Adrenal gland (tissue), 12 donors: ENCODE results near the gene MFAP3. TPM values are rescaled to one million over a fixed set of nuclear protein-coding genes. Genes with fewer than 3 reads are reported as not detected.
"Not testable (repeated sequence)": the region's sequence is repeated elsewhere in the genome, so short reads cannot be mapped to it uniquely, and the experiment has no call there.

ENCODE experiments used
- DNase-seq, 7 donors: peaks; one replicate each; pipeline ENCODE4 v3.0.0-alpha.2; 2019 to 2020
- H3K27ac ChIP-seq, 5 donors: fragments of 200-600 bp; sonication (generic) in 4 of 5; 1 replicate in 3 of 5; 2 replicates in 2 of 5; pipeline versions ENCODE4 v1.5.1 to v1.8.0; 2016 to 2020; ENCODE audit warnings: mild to moderate bottlenecking in 1 of 5
- H3K27me3 ChIP-seq: fragments of 200-600 bp; 2 replicates; pipeline ENCODE4 v1.8.0; 2021
- H3K36me3 ChIP-seq, 2 donors: fragments of 200-600 bp; replicated peaks in 1 of 2; 1 replicate in 1 of 2; 2 replicates in 1 of 2; pipeline versions ENCODE4 v1.5.1 to v1.8.0; 2018 to 2022
- H3K4me1 ChIP-seq, 2 donors: fragments of 200-600 bp; replicated peaks in 1 of 2; 1 replicate in 1 of 2; 2 replicates in 1 of 2; pipeline versions ENCODE4 v1.5.1 to v1.8.0; 2018 to 2021
- H3K4me3 ChIP-seq, 4 donors: fragments of 200-600 bp; sonication (generic) in 3 of 4; one replicate each; pipeline ENCODE4 v1.5.1; 2016 to 2018
- H3K9me3 ChIP-seq, 3 donors: fragments of 200-600 bp; sonication (generic) in 1 of 3; replicated peaks in 1 of 3; 1 replicate in 2 of 3; 2 replicates in 1 of 3; pipeline versions ENCODE4 v1.5.1 to v1.8.0; 2016 to 2021
- POLR2A ChIP-seq, 2 donors: fragments of 450-650 bp; IDR thresholded peaks; one replicate each; pipeline ENCODE4 v1.6.1; 2017; ENCODE audit warnings: antibody characterized with exemption in 2 of 2, mild to moderate bottlenecking in 2 of 2, moderate library complexity in 1 of 2
- WGBS, 4 donors: extraction: QIAGEN DNeasy Blood & Tissue Kit in 2 of 4; methylation state at CpG; one replicate each; pipeline versions ENCODE4 v1.1.5 to v1.1.7; 2013 to 2017; 5-methylcytosine and 5-hydroxymethylcytosine counted together
- intact Hi-C, 2 donors: fragments of 100-400 bp; cut with DNase I; formaldehyde crosslinking; loops; one replicate each; pipeline versions ENCODE4 v1.14.1 to v1.15.0; 2022 to 2023
- polyA plus RNA-seq, 3 donors: library from polyadenylated mRNA; stranded (reverse); fragments of 200-250 nt in 2 of 3; fragments of 350-450 nt in 1 of 3; fragmentation: Illumina TruSeq in 1 of 3; extraction: RNeasy Lipid Tissue Mini Kit (QIAGEN cat#74804) in 1 of 3; gene quantifications; one replicate each; pipeline ENCODE4 v1.2.3, GENCODE V29; 2013 to 2014
- total RNA-seq, 9 donors: library from RNA; depleted of rRNA in 4 of 9; stranded (reverse); fragments of >200 nt in 4 of 9; fragments of 120-200 nt in 1 of 9; fragmentation: NEBNext Ultra II Directional in 1 of 9; extraction: Animal tissue kit (Norgen Biotek cat#: 25700) in 1 of 9; gene quantifications; one replicate each; pipeline versions ENCODE4 v1.1.0 to v1.2.4, GENCODE V29; 2013 to 2023
- TF ChIP-seq, protein P1 (sequence below), 6 experiments: fragments of 450-650 bp in 4 of 6; fragments of 200-600 bp in 2 of 6; sonication (generic) in 1 of 6; IDR thresholded peaks; 1 replicate in 5 of 6; 2 replicates in 1 of 6; pipeline versions ENCODE4 v1.5.1 to v1.8.0; 2016 to 2021; ENCODE audit warnings: antibody characterized with exemption in 6 of 6, mild to moderate bottlenecking in 2 of 6, moderate library complexity in 1 of 6
- donor health status: healthy with polysubstance abuse.
- donor health status: Bipolar disorder and iron deficiency.
- donor health status: DM: yes; HTN: yes; CAD: no.
- donor health status: DM: no; HTN: no; CAD: no.
- donor health status: DM: no; HTN: no; CAD: no.
- donor health status: DM: yes; HTN: yes; CAD: no.

Gene MFAP3
- total and polyA plus RNA-seq, 12 donors, result 1.4 to 55.4 (median 29.0) TPM

DNA sequence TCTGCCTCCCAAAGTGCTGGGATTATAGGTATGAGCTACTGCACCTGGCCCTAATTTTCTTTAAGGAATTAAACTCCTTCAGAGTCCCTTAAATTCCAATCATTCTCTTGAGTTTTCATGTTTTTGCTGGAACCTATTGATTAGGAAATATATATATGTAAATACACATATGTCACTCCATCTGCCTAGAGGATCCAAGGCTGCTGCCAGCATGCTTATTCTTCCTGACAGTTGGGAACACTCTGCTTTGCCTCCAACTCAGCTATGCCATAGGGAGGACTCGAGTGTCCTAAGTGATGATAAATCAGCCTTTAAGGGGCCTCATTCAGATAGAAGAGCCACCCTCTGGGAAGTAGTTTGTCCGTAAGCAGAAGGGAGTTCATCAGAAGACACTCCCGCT is 21.8 kb downstream of the MFAP3 start:
- Histone ChIP-seq H3K9me3 (no peaks in the 10 kb centered on the region), H3K36me3 (no peaks in the 10 kb centered on the region), H3K27me3 (no peaks in the 10 kb centered on the region), H3K27ac (no peak overlapping the region), H3K4me1 (no peaks in the 10 kb centered on the region), H3K4me3 (no peak overlapping the region)
- intact Hi-C loops, result no loop called here
- TF ChIP-seq POLR2A (IDR thresholded peaks at IDR 0.05), result no peak
- TF ChIP-seq, protein P1, sequence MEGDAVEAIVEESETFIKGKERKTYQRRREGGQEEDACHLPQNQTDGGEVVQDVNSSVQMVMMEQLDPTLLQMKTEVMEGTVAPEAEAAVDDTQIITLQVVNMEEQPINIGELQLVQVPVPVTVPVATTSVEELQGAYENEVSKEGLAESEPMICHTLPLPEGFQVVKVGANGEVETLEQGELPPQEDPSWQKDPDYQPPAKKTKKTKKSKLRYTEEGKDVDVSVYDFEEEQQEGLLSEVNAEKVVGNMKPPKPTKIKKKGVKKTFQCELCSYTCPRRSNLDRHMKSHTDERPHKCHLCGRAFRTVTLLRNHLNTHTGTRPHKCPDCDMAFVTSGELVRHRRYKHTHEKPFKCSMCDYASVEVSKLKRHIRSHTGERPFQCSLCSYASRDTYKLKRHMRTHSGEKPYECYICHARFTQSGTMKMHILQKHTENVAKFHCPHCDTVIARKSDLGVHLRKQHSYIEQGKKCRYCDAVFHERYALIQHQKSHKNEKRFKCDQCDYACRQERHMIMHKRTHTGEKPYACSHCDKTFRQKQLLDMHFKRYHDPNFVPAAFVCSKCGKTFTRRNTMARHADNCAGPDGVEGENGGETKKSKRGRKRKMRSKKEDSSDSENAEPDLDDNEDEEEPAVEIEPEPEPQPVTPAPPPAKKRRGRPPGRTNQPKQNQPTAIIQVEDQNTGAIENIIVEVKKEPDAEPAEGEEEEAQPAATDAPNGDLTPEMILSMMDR (IDR thresholded peaks at IDR 0.05), result no peak
- WGBS, 4 donors, result 81 to 89% (median 85%) methylated on average over 1 to 3 of the region's 3 CpGs
- DNase-seq, result no peak

DNA sequence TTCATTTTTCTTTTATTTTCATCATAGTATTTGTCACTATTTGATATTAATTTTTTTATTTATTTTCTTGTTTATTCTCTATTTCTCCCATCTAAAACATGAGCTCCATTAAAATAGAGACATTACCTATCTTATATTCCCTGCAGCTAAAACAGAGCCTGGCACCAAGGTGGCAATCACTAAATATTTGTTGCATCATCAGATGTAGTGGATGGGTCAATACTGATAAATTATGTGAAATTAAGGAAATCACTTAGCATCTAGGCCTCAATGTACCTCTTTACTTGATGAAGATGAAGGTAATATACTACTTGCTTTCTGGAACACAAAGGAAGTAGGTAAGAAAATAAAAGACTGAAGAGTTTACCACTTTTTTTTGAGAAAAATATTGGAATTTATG is 24.6 kb downstream of the MFAP3 start:
- no peaks in the 10 kb centered on the region for H3K27me3 ChIP-seq
- intact Hi-C loops, result no loop called here
- DNase-seq, result no peak

DNA sequence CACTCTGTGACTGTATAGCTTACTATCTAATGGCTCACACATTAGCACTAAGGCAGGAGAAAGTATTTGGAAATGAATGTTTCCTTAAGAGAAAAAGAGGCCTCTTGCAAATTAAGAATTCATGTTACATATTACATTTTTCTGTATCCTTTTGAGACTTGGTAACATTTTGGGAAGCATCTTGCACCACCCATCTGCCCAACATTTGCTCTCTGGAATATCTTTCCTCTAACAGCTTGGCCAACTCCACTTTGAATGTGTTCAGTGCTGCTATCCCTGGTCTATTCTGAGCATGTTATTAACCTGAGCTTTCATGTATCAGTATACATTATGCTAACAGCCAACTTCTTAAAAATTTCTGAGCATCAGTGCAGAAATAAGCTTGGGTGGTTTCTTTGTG is 27.2 kb downstream of the MFAP3 start:
- no peaks in the 10 kb centered on the region for H3K27me3 ChIP-seq
- intact Hi-C loops, result loop anchor here (5.0 kb wide), 2 partner anchors 111 to 341 kb away; no protein-coding TSS in a partner anchor
- no peak overlapping the region for H3K4me3 ChIP-seq
- no peaks in the 10 kb centered on the region for H3K36me3 ChIP-seq
- DNase-seq, result no peak
- no peaks in the 10 kb centered on the region for H3K9me3 ChIP-seq
- no peak overlapping the region for H3K27ac ChIP-seq
- TF ChIP-seq POLR2A (IDR thresholded peaks at IDR 0.05), result no peak
- TF ChIP-seq, protein P1 (IDR thresholded peaks at IDR 0.05), result no peak
- no peaks in the 10 kb centered on the region for H3K4me1 ChIP-seq

More for the DNA sequence above, 24.6 kb downstream of the MFAP3 start:
- no peak overlapping the region for H3K27ac ChIP-seq
- H3K4me1 ChIP-seq, result no peaks in the 10 kb centered on the region
- H3K36me3 ChIP-seq, result no peaks in the 10 kb centered on the region
- no peak overlapping the region for H3K4me3 ChIP-seq
- H3K9me3 ChIP-seq, result no peaks in the 10 kb centered on the region
- no peak for TF ChIP-seq POLR2A (IDR thresholded peaks at IDR 0.05)
- TF ChIP-seq, protein P1 (IDR thresholded peaks at IDR 0.05), result no peak

DNA sequence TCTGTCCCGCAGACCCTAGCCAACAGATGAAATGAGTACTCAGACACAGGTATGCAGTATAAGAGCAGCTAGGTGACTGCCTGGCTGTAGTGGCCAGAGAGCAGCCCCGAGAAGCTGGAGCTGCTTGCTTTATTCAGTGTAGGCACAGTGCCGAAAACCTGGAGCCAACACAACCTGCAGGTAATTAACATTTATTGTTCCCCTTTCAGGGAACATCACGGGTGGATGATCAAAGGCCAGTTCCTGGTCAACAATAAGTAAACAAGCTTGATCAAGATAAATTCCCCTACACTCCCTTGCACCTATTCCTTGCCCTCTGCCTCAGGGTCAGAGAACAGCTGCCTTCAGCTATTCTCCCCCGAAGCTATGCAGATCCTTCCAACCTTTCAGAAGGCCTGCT is 31.1 kb downstream of the MFAP3 start:
- not testable (repeated sequence) for H3K36me3 ChIP-seq, H3K4me3 ChIP-seq, H3K9me3 ChIP-seq, DNase-seq, H3K27me3 ChIP-seq, H3K27ac ChIP-seq, H3K4me1 ChIP-seq
- intact Hi-C loops, result loop anchor here (5.0 to 10.0 kb wide), 4 partner anchors 107 to 565 kb away; no protein-coding TSS in a partner anchor
- 90 to 94% (median 91%) methylated on average over 5 of the region's 5 CpGs for WGBS, 4 donors

DNA sequence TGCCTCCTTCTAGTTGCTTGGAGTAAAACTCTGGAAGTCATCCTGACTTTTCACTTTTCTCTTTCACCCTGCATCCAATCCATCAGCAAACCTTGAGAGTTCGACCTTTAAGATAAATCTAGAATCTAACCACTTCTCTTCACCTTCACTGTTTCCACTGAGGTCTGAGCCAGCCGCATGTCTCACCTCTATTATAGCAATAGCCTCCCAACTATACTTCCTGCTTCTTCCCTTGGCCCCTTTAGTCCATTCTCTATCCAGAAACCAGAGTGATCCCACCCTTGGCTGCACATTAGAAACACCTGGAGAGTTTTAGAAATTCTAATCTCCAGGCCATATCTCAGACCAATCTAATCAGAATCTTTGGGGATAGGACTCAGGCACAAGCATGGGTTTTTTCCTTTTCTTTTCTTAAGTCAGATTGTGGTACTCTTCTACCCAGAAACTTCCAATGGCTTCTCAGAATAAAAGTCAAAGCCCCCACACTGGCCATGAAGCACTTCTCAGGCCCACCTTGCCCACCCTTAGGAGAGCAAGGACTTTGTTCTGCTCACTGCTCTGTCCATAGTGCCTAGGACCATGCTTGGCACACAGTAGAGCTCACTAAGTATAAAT is 33.1 kb downstream of the MFAP3 start:
- H3K36me3 ChIP-seq, result no peaks in the 10 kb centered on the region
- no peak overlapping the region for H3K4me3 ChIP-seq
- intact Hi-C loops, result loop anchor here (5.0 to 10.0 kb wide), 3 partner anchors 105 to 563 kb away; no protein-coding TSS in a partner anchor
- DNase-seq, result no peak
- H3K4me1 ChIP-seq, result peaks cover 0 to 1% of the 10 kb centered on the region in 2 donors
- TF ChIP-seq, protein P1 (IDR thresholded peaks at IDR 0.05), result no peak
- no peak for TF ChIP-seq POLR2A (IDR thresholded peaks at IDR 0.05)
- no peaks in the 10 kb centered on the region for H3K27me3 ChIP-seq
- H3K9me3 ChIP-seq, result no peaks in the 10 kb centered on the region
- 34 to 51% (median 42%) methylated on average over 2 of the region's 2 CpGs for WGBS, 4 donors
- H3K27ac ChIP-seq, result no peak overlapping the region
